GM21526 (cell line): ENCODE results near the gene ARHGAP22.

Source experiments
- ATAC-seq: cut with Tn5 transposase; IDR thresholded peaks from one replicate; pipeline ENCODE4 v1.9.1; 2021; ENCODE audit warnings: moderate library complexity; ENCODE audit not compliant: unreplicated experiment, low FRiP score

Gene ARHGAP22

DNA sequence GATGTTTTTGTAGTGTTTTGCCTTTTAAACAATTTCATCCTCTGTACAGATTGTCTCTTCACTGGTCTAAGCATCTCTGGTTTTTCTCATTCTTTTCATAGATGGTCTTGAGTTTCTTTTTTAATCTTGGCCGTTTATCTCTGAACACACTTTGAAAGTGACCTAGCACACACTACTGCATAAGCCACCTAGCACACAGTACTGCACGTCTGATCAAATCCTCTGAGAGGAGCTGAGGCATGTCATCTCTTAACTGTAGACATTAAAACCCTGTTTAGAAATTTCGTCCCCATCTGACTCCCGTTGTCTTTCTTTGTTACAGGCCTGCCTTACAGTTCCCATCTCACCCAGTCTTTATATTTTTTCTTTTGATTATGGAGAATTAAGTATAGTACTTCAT, 198.2 kb downstream of the ARHGAP22 start:
- no peak for ATAC-seq

DNA sequence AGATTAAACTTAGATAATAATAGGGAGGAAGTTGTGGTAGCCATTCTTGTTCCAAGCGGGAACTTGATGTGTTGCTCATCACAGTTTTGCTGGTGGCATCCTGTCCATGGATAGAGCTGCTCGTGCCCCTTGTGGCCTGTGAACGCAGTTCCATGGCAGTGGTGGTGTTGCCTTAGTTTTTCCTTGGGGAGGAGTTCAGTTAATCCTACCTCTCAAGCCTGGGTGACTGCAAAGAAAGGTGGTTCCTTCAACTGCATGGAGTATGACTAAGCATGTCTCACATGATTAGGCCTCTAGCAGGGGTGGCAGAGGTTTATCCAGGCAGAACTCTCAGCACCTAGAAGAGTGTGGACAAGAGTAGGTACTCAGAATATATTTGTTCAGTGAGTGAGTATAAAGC, 198.7 kb downstream of the ARHGAP22 start:
- no peak for ATAC-seq

DNA sequence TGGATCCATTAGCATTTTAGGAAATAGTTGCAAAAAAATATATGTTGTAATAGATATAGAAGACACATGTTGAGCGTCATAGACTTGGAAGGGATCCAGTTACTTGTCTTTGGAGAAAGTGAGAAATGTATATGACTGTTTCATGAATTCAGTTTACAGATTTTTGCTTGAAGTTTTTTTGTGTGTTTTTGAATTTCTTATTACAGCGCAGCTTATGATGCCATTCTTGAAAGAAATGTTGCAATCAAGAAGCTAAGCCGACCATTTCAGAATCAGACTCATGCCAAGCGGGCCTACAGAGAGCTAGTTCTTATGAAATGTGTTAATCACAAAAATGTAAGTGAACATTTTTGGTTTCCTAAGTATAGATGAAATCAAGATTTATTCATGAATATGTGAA, 200.2 kb downstream of the ARHGAP22 start:
- no peak for ATAC-seq

DNA sequence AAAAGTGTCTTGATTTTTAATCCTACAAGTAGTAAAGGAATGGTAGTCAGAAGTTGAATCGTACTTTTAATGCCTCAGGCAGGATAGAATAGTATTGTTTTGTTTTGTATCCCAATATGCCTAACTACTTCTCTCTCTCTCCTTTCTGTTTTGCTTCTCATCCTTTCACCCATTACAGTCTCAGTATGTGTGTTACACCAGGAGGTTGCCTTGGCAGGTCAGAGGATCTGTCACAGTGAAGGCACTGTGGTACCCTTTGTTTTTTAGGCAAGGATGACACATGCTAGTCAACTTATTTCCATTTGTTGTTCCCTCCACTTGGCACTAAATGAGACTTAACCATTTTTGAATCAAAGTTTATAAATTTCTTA, 204.0 kb downstream of the ARHGAP22 start:
- no peak for ATAC-seq

DNA sequence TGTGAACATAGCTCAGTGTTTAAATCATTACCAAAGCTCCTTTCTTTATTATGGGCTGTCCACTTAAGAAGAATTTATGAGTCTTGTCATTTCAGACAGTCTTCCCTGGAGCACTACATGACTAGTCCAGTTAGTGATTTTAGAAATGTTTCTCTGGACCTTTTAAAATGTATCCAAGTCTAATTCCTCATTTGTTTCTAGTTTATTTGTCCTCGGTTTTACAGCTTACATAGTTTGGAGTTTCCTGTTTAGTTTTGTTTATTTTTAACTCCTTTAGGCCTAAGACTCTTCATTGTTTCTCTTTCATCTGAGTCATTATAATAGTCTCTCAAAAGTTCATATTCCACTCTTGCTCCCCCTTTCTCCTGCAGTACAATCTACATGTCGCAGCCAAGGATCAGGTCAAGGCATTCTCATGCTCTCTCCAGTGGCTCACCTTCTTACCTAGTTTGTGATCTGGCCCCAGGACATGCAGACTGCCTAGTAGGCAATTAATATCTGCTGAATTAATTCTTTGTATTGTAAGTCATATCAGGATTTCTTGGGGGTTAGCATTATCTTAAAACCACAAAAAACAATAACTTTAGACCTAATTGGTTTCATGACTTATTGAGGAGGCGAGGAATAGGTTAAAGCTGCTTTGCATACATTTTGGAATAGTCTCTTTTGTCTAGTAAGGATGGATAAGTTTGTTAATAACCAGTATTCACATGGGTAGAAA, 204.6 kb downstream of the ARHGAP22 start:
- no peak for ATAC-seq

DNA sequence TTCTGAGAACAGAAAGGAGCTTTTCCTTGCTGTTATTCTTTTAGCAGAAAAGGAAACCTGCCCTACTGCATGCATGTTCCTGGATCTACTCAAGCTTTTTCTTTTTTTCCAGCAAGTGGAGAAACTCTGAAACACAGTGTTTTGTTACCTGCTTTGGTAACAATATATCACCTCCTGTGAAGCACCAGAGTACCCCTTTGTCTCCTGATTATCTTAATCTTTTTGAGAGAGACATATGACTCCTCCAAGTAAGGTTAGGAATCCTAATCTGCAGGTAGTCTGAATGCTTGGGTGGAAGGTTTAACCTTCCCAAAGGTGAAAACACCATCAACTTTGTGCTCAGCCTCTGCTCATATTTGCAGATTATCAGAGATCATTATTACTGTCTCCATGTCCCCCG, 205.3 kb downstream of the ARHGAP22 start:
- ATAC-seq = no peak

DNA sequence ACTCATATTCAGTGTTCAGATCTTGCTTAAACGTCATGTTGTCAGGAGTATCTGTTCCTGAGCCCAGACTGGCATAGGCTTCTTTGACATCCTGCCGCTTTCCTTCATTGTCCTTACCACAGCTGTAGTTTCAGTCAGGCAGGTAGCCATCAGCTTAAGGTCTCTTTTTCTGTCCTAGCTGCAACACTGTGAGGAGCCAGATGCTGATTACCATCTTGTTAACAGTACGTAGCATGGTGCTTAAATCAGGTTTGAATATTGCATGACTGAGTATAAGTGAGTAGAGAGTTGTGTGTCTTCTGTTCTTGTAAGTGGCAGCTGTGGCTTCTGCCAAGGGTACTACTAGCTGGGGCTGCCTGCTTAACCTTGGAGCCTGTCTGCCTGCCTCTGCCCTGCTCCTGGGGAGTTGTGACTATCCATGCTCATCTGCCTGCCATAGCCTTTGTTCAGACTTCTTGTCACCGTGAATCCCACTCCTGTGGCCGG, 205.8 kb downstream of the ARHGAP22 start:
- ATAC-seq = no peak

DNA sequence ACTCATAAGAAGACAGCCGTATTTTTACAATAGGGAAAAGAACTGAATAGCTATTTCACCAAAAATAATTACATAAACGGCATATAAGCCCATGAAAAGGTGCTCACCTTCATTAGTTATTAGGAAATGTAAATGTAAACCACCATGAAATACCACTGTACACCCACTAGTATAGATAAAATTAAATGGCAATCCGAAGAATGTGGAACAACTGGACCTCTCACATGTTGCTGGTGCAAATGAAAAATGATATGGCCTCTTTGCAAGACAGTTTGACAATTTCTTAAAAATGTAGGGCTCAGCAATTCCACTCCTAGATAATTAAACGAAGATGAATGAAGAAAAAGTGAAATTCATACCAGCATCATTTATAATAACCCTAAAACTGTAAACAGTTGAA, 206.6 kb downstream of the ARHGAP22 start:
- no peak for ATAC-seq
